Measurements from ENCODE around the gene CTF1. TPM values are rescaled to one million over a fixed set of nuclear protein-coding genes. Genes with fewer than 3 reads are reported as not detected.

CTF1 gene
- polyA plus RNA-seq, 1 donor, result 4.0 TPM

DNA sequence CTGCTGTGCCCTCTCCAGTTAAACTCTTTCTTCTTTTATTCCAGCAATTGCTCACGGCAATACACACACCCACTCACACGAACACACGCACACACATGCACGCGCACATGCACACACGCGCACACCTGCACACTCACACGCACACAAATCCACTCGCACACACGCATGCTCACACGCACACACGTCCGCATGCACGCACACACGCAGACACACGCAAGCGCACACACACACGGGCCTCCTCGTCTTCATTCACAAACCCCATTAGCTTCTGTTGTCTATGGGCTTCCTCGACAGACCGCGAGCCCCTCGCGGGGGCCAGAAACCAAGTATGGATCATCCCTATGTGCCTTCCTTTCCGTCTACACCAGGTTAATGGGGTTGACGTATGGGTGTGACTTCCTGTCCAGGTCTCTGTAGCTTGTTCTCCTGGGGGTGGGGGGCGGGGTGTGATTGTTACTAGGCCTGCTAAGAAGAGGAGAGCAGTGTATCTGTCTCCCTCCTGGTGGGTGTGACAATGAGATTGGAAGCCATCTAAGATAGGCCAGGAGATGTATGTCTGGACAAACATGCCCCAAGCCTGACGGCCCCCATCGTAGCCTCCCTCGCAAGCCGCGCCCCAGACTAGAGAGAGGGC is 670 bp upstream of the CTF1 start:
- H3K9me3 ChIP-seq (ENCODE audit: control insufficient read depth, low read depth, low read length), result no peaks in the 10 kb centered on the region
- peak overlapping the region; percentile 97 for H3K27ac ChIP-seq (ENCODE audit: low read length)
- H3K4me3 ChIP-seq (ENCODE audit: low read length), result peak overlapping the region; percentile 65
- DNase-seq, result peak; percentile 42 to 74
- H3K36me3 ChIP-seq (ENCODE audit: control insufficient read depth, insufficient read depth, low read length), result peaks cover 11% of the 10 kb centered on the region
- 80% methylated on average over 2 of the region's 32 CpGs for WGBS (ENCODE audit: insufficient coverage, low lambda C conversion rate)
- H3K4me1 ChIP-seq (ENCODE audit: control insufficient read depth, insufficient read depth, low read length), result peaks cover 33% of the 10 kb centered on the region
- H3K27me3 ChIP-seq (ENCODE audit: control insufficient read depth, insufficient read depth, low read length), result no peaks in the 10 kb centered on the region

DNA sequence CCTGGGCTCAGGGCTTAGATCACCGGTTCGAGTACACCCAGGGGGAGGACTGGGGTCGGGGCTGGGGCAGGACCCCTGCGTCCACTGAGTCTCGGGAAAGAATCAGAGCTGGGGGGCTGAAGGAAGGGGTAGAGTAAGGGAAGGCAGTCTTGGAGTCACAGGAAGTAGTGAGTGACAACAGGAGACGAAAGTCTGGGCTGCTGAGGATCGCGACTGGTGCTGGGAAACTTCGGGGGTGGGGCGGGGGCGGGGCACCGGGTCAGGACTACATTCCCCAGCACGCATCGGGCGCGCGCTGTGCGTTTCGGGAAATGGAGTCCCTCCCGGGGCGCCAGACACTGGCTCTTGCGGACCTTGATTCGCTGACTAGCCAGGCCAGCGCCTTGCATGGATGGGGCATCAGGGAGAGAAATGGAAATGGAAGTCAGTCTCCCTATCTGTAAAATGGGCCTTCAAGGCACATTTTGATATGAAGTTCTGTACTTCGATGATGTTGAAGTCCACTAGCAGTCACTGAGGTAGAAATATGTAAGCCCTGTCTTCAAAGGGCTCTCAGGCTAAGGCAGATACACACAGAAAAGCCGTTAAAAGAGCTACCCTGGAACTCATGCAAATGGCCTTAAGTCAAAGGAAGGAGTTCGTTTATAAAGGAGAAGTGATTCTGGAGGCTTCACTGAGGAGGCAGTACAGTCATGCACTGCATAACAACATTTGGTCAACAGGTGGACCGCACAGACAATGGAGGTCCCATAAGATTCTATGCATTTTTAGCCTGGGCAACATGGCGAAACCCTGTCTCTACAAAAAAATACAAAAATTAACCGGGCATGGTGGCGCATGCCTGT is 697 bp downstream of the CTF1 start:
- Histone ChIP-seq H3K36me3 (ENCODE audit: control insufficient read depth, insufficient read depth, low read length) (peaks cover 6% of the 10 kb centered on the region), H3K27ac (ENCODE audit: low read length) (peak overlapping the region; percentile 97), H3K4me1 (ENCODE audit: control insufficient read depth, insufficient read depth, low read length) (peaks cover 41% of the 10 kb centered on the region), H3K27me3 (ENCODE audit: control insufficient read depth, insufficient read depth, low read length) (no peaks in the 10 kb centered on the region), H3K9me3 (ENCODE audit: control insufficient read depth, low read depth, low read length) (no peaks in the 10 kb centered on the region), H3K4me3 (ENCODE audit: low read length) (peak overlapping the region; percentile 65)
- WGBS (ENCODE audit: insufficient coverage, low lambda C conversion rate), result no CpG with 5 or more reads among the region's 31 CpGs
- DNase-seq, result peak; percentile 92 to 93

DNA sequence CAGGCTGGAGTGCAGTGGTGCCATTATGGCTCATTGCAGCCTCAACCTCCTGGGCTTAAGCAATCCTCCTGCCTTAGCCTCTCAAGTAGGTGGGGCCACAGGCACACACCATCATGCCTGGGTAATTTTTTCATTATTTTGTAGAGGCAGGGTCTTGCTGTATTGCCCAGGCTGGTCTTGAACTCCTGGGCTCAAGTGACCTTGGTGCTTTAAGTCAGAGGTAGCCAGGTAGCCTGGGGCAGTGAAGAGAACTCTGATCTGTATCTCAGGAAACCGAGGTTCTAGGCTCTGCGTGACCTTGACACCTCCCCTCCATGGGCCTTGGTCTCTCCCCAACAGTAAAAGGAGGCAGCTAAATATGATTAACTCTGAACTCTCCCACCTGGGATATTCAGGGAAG is 3.4 kb downstream of the CTF1 start:
- H3K9me3 ChIP-seq (ENCODE audit: control insufficient read depth, low read depth, low read length), result no peaks in the 10 kb centered on the region
- no CpG with 5 or more reads among the region's 2 CpGs for whole genome bisulfite sequencing (ENCODE audit: insufficient coverage, low lambda C conversion rate)
- no peaks in the 10 kb centered on the region for H3K36me3 ChIP-seq (ENCODE audit: control insufficient read depth, insufficient read depth, low read length)
- DNase-seq, result no peak
- H3K27ac ChIP-seq (ENCODE audit: low read length), result no peak overlapping the region
- H3K4me1 ChIP-seq (ENCODE audit: control insufficient read depth, insufficient read depth, low read length), result peaks cover 28% of the 10 kb centered on the region
- H3K27me3 ChIP-seq (ENCODE audit: control insufficient read depth, insufficient read depth, low read length), result no peaks in the 10 kb centered on the region
- H3K4me3 ChIP-seq (ENCODE audit: low read length), result no peak overlapping the region

DNA sequence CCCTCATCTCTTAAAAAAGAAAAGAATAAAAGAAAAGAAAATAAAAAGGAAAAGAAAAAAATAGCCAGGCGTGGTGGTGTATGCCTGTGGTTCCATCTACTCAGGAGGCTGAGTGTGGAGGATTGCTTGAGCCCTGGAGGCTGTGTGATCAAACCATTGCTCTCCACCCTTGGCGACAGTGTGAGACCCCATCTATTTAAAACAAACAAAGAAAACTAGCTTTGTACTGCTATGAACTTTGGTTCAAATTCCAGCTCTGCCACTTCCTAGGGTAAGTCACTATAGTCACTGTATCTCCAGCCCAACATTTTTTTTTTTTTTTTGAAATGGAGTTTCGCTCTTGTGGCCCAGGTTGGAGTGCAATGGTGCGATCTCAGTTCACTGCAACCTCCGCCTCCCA is 4.2 kb downstream of the CTF1 start:
- Histone ChIP-seq H3K27me3 (ENCODE audit: control insufficient read depth, insufficient read depth, low read length) (no peaks in the 10 kb centered on the region), H3K27ac (ENCODE audit: low read length) (no peak overlapping the region), H3K4me3 (ENCODE audit: low read length) (no peak overlapping the region), H3K36me3 (ENCODE audit: control insufficient read depth, insufficient read depth, low read length) (no peaks in the 10 kb centered on the region), H3K4me1 (ENCODE audit: control insufficient read depth, insufficient read depth, low read length) (peaks cover 25% of the 10 kb centered on the region), H3K9me3 (ENCODE audit: control insufficient read depth, low read depth, low read length) (no peaks in the 10 kb centered on the region)
- no CpG with 5 or more reads among the region's 5 CpGs for WGBS (ENCODE audit: insufficient coverage, low lambda C conversion rate)
- DNase-seq, result no peak

DNA sequence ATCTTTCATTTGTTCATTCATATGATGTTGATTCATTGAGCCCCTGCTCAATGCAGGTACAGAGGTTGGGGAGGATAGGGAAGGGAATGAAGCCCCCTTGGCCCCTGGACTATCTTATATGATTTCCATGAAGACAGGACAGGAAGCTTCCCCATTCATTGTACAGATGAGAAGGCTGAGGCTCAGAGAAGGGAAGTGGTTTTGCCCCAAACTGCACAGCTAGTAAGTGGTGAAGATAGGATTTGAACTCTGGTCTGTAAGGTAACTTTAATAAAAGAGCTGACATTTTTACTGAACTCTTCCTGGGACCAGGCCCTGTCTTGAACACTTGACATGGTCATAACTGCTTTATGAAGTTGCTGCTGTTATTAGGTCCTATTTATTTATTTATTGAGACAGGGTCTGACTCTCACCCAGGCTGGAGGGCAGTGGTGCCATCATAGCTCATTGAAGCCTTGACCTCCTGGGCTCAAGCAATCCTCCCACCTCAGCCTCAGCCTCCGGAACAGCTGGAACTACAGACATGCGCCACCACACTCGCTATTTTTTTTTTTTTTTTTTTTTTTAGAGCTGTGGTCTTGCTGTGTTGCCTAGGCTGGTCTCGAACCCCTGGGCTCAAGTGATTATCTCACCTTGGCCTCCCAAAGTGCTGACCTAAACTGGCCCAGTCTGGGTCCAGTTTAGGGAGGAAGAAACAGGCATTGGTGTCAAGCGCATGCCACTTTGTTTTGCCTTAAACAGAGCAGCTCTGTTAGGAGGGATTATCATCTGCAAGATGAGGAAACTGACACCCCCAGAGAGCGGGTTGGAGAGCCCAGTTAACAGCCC is 5.0 kb downstream of the CTF1 start:
- Histone ChIP-seq H3K36me3 (ENCODE audit: control insufficient read depth, insufficient read depth, low read length) (no peaks in the 10 kb centered on the region), H3K4me1 (ENCODE audit: control insufficient read depth, insufficient read depth, low read length) (peaks cover 17% of the 10 kb centered on the region), H3K9me3 (ENCODE audit: control insufficient read depth, low read depth, low read length) (no peaks in the 10 kb centered on the region), H3K27ac (ENCODE audit: low read length) (peak overlapping the region; percentile 42), H3K4me3 (ENCODE audit: low read length) (peak overlapping the region; percentile 40), H3K27me3 (ENCODE audit: control insufficient read depth, insufficient read depth, low read length) (no peaks in the 10 kb centered on the region)
- WGBS (ENCODE audit: insufficient coverage, low lambda C conversion rate), result no CpG with 5 or more reads among the region's 6 CpGs
- DNase-seq, result no peak

DNA sequence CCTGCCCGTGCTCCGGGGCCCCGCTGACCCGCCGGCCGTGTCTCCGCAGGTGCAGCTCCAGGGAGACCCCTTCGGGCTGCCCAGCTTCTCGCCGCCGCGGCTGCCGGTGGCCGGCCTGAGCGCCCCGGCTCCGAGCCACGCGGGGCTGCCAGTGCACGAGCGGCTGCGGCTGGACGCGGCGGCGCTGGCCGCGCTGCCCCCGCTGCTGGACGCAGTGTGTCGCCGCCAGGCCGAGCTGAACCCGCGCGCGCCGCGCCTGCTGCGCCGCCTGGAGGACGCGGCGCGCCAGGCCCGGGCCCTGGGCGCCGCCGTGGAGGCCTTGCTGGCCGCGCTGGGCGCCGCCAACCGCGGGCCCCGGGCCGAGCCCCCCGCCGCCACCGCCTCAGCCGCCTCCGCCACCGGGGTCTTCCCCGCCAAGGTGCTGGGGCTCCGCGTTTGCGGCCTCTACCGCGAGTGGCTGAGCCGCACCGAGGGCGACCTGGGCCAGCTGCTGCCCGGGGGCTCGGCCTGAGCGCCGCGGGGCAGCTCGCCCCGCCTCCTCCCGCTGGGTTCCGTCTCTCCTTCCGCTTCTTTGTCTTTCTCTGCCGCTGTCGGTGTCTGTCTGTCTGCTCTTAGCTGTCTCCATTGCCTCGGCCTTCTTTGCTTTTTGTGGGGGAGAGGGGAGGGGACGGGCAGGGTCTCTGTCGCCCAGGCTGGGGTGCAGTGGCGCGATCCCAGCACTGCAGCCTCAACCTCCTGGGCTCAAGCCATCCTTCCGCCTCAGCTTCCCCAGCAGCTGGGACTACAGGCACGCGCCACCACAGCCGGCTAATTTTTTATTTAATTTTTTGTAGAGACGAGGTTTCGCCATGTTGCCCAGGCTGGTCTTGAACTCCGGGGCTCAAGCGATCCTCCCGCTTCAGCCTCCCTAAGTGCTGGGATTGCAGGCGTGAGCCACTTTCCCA is 5.9 kb downstream of the CTF1 start:
- DNase-seq, result peak; percentile 48 to 83
- H3K9me3 ChIP-seq (ENCODE audit: control insufficient read depth, low read depth, low read length), result no peaks in the 10 kb centered on the region
- H3K27ac ChIP-seq (ENCODE audit: low read length), result peak overlapping the region; percentile 69
- WGBS (ENCODE audit: insufficient coverage, low lambda C conversion rate), result no CpG with 5 or more reads among the region's 99 CpGs
- H3K4me1 ChIP-seq (ENCODE audit: control insufficient read depth, insufficient read depth, low read length), result peaks cover 13% of the 10 kb centered on the region
- H3K27me3 ChIP-seq (ENCODE audit: control insufficient read depth, insufficient read depth, low read length), result no peaks in the 10 kb centered on the region
- H3K4me3 ChIP-seq (ENCODE audit: low read length), result peak overlapping the region; percentile 44
- H3K36me3 ChIP-seq (ENCODE audit: control insufficient read depth, insufficient read depth, low read length), result no peaks in the 10 kb centered on the region

DNA sequence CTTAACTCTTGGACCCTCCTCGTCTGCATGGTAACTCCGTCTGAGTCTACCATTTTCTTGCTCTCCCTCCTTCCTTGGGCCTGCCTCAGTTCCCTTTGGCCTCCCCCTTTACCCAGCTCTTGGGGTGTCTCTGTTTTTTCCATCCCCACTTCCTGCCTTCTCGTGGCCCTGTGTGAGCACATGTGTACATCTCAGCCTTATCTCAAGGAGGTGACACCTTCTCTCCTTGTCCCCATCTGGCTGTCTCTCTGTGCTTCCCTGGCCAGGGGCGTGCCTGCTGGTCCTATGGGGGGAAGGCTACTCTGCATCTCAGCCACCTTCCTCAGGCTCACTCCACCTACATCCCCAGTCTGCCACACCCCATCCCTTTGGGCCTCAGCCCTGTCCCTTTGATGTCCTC is 6.6 kb downstream of the CTF1 start:
- peaks cover 11% of the 10 kb centered on the region for H3K4me1 ChIP-seq (ENCODE audit: control insufficient read depth, insufficient read depth, low read length)
- no peaks in the 10 kb centered on the region for H3K27me3 ChIP-seq (ENCODE audit: control insufficient read depth, insufficient read depth, low read length)
- H3K27ac ChIP-seq (ENCODE audit: low read length), result no peak overlapping the region
- H3K9me3 ChIP-seq (ENCODE audit: control insufficient read depth, low read depth, low read length), result no peaks in the 10 kb centered on the region
- DNase-seq, result no peak
- H3K36me3 ChIP-seq (ENCODE audit: control insufficient read depth, insufficient read depth, low read length), result no peaks in the 10 kb centered on the region
- WGBS (ENCODE audit: insufficient coverage, low lambda C conversion rate), result no CpG with 5 or more reads among the region's 4 CpGs
- H3K4me3 ChIP-seq (ENCODE audit: low read length), result no peak overlapping the region

DNA sequence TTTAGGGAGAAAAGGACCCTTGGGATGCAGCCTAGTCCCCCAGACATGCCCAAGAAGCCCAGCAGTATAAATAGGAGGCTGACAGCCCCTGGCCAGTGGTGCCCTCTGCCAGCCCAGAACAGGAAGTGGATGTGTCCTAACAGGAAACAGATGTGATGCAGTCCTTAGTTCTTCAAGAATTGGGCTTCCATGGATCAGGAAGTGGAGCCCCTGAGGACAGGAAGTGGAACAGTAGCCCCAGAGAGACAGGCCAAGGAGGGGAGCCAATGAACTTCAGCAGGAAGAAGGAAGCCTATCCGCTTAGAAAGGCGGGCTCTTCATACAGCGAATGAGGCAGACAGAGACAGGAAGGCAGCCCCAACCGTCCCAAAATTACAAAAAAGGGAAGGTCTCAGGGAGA is 7.2 kb downstream of the CTF1 start:
- Histone ChIP-seq H3K4me1 (ENCODE audit: control insufficient read depth, insufficient read depth, low read length) (peaks cover 11% of the 10 kb centered on the region), H3K36me3 (ENCODE audit: control insufficient read depth, insufficient read depth, low read length) (no peaks in the 10 kb centered on the region), H3K4me3 (ENCODE audit: low read length) (no peak overlapping the region), H3K27me3 (ENCODE audit: control insufficient read depth, insufficient read depth, low read length) (no peaks in the 10 kb centered on the region), H3K9me3 (ENCODE audit: control insufficient read depth, low read depth, low read length) (no peaks in the 10 kb centered on the region), H3K27ac (ENCODE audit: low read length) (peak overlapping the region; percentile 13)
- no CpG with 5 or more reads among the region's 4 CpGs for WGBS (ENCODE audit: insufficient coverage, low lambda C conversion rate)
- no peak for DNase-seq

DNA sequence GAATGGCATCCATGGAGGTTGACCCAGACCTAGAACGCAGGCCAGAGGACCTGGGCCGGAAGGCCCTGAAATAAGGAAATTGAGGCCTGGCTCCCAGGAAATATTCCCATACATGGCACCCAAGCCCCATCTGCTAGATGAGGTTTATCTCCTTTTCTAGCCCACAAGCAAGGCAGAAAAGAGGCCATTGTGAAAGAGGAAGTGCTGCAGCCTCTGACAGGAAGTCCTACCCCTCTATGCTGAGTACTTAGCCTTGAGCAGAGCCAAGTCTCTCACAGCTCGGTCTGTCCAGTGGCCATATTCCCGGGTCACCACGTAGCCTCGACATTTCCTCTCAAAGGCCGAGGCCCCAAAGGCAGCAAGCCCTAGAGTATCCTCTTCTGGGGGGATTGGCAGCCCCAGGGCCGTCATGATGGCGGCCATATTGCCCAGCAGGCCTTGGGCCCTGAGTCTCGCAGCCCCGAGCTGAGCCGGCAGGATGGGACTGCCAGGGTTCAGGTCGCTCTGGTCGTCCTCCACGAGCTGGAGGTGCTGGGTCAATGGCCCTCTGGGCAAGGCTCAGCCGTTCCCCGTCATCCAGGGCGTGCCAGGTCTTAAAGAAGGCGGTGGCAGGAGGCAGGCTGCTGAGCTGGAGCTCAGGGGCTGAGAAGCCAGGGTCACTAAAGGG is 7.8 kb downstream of the CTF1 start:
- H3K27ac ChIP-seq (ENCODE audit: low read length), result peak overlapping the region; percentile 13
- DNase-seq, result no peak
- H3K4me3 ChIP-seq (ENCODE audit: low read length), result no peak overlapping the region

More for the DNA sequence above, 7.8 kb downstream of the CTF1 start:
- no CpG with 5 or more reads among the region's 19 CpGs for WGBS (ENCODE audit: insufficient coverage, low lambda C conversion rate)
- Histone ChIP-seq H3K9me3 (ENCODE audit: control insufficient read depth, low read depth, low read length) (no peaks in the 10 kb centered on the region), H3K4me1 (ENCODE audit: control insufficient read depth, insufficient read depth, low read length) (peaks cover 11% of the 10 kb centered on the region), H3K27me3 (ENCODE audit: control insufficient read depth, insufficient read depth, low read length) (no peaks in the 10 kb centered on the region), H3K36me3 (ENCODE audit: control insufficient read depth, insufficient read depth, low read length) (no peaks in the 10 kb centered on the region)

Measured in large intestine (tissue), 3 donors.